GM18502 (cell line): ENCODE data around the gene CNTNAP2.

Source experiments
- ATAC-seq: cut with Tn5 transposase; IDR thresholded peaks from one replicate; pipeline ENCODE4 v1.9.1; 2021; ENCODE audit warnings: mild to moderate bottlenecking; ENCODE audit not compliant: unreplicated experiment, poor library complexity

The CNTNAP2 gene

DNA sequence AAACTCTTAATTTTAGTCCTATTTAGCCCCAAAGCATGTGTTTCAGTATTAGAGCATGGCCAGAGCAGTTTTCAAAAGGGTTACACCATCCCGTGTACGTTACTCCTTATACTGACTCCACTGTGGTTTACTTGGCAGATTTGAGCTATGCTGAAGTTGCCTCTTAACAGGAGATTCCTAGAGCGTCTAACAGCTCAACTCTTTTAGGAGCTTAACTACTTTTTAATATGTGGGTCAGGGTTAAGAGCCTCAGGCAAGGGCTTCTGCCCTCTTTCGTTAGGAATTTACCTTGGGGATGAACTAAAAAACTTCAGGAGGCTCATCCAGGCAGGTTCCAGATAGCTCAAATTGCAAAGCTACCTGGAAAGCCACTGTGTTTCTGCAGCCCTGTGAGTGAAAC lies 1799.2 kb downstream of the CNTNAP2 start:
- no peak for ATAC-seq

DNA sequence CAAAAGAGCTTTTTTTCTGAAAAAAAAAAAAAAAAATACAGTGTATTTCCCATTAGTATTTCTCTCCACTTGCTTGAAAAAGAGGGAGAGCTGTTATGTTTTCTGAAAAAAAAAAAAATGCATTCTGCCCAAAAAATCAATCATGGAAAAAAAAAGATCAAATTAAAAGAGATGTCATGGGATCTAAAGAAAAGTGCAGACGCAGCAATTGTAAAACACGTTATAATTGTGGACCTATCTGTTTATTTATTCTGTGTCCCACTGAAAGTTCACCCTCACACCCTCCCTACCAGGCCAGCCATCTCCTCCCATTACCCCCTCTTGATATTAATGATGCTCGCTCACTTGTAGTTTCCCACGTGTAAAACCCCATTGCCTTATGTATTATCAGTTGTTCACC lies 1800.0 kb downstream of the CNTNAP2 start:
- no peak for ATAC-seq

DNA sequence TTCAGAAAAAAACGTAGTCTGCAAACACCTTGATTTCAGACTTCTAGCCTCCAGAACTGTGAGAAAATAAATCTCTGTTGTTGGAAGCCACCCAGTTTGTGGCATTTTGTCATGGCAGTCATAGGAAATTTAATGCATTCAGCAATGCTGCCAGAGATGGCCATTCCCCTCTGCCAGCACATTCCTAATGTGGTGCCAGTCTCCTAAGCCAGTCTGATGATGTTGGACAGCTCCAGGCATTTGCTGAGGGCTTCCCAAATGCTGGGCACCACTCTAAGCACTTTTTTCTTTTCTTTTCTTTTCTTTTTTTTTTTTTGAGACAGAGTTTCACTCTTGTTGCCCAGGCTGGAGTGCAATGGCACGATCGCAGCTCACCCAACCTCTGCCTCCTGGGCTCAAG lies 1807.2 kb downstream of the CNTNAP2 start:
- no peak for ATAC-seq

DNA sequence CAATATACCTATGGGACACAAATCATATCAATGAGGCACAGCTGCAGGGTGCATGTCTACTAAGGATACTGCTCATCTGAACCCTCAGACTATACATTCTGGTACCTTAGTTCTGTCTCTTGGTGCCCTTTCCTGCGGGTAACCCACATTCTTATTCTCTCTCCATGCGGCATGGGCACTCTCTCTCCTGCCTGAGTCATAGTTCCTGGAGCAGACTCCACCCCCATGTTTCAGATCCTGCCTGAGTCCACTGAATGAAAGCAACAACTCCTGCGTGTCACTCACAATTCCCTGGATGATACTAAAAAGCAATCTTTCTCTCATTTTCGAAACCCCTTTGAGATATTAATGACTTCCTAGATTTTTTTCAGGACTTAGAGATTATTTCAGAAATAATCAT lies 1820.8 kb downstream of the CNTNAP2 start:
- no peak for ATAC-seq

DNA sequence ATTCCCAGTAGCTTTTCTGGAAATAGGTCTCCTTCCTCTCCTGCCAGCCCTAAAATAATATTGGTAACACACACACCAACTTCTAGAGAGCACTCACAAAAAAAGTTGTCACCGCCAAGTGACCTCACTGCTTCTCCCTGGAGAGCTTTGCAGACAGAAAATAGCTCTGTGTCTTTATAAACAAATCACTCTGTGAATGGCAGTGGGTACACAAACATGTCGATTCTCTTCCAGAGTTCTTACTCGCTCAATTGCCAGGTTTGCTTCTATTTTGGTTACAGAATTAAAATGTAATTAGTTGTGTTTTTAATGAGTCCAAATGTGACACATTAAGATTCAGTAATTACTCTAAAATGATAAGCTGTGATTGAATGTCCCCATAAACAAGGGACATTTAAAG lies 1824.8 kb downstream of the CNTNAP2 start:
- ATAC-seq, result no peak

DNA sequence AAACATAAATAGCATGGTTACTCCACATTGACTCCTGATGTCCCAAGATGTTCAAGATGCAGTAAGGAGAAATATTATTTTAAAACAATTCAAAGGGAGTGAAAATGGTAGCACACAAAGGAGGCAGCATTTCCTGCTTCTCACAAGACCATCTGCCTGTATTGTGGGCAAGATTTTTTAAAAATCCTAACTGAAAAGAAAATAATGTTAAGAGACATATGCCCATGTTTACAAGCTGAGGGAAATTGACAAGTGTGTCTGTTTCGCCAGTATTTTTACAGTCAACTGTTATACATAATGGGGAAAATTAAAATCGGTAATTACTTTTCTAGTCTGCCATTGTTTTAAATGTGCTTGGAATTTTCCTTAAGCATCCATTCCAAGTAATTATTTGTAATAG lies 1827.7 kb downstream of the CNTNAP2 start:
- no peak for ATAC-seq

DNA sequence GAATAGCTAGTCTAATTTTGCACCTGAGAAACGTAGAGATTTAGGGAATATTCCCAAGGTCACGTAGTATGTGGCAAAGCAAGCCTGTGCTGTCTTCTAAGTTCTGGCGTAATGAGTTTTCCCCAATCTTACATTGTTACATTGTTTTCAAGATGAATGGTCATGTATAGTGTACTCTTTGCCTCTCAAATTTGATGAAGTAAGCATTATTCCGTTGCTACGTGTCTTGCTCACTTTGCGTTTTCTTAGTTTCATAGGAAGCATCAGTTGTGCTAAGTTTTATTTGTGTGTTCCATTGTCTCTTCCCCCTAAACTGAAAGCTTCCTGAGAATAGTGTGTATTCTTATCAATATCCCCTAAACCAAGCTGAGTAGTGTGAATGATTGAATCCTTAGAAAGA lies 1836.3 kb downstream of the CNTNAP2 start:
- ATAC-seq, result no peak

DNA sequence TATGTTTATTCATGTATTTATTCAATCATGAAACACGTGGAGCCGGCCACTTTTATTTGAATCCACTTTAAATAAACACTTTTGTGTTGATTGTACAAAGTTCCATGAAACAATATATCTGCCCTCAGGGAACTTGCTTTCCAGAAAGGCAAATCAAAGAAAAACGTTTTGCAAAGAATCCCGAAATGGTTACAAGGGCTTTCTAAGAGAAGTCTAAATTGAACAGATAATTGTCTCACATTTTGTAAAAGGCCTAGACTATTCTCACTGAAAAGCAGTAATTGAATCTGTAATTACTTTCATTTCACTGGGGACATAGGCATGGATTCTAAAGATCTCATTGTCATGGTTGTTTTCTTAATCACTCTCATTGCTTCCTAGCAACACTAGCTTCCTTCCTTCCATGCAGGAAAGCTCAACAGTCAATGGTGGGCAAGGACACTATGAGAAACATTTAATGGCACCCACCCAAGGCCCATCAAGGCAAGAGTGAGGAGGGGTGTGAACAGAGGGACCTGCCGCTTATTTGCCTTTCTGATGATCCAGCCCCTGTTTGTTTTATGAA lies 1851.5 kb downstream of the CNTNAP2 start:
- no peak for ATAC-seq

DNA sequence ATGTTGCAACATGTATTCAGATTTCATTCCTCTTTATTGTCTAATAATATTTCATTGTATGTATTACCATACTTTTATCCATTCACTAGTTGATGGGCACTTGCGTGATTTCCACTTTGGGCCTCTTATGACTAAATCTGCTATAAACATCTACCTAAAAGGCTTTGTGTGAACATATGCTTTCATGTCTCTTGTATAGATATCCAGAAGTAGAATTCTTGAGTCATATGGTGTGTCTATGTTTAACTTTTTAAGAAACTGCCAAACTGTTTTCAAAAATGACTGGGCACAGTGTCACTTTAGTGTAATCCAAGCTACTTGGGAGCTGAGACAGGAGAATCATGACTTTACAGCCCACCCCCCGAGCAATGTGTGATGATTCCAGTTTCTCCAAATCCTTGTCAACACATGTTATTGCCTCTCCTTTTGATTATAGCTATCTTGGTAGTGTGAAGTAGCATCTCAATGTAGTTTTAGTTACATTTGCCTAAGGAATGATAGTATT lies 1855.1 kb downstream of the CNTNAP2 start:
- no peak for ATAC-seq

DNA sequence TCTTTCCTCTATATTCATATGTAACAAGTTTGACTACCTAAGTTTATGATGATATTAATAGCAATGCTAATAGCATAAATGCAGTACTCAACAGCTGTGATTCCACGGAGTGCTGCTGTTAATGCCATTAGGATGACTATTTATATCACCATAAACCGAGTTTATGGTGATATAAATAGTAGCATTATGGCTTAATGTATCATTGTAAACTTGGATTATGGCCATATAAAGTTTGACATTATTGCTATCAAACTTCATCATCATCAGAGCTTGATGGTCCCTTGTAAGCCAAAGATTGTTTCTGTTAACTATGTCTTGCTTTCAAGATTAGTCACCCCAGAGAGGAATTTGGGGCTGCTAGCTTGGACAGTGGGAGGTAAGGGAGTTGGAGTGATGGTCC lies 1861.6 kb downstream of the CNTNAP2 start:
- no peak for ATAC-seq

DNA sequence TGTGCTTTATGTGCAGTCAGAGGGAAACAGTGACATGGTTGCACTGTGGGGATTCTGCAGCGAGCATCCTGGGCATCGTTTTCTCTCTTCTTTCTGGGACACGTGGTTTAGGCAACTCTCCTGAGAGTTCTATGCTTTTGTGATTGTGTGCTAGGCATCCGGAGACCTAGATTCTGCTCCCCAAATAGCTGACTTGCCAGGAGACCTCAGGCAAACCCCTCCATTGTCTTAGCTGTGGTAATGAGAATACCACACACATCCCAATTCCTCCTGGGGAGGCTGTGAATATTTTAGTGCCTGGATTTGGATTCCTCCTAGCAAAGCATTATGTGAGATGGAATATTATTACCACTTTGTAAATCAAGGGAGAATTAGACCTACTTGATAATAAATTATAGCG lies 1862.0 kb downstream of the CNTNAP2 start:
- ATAC-seq, result no peak

DNA sequence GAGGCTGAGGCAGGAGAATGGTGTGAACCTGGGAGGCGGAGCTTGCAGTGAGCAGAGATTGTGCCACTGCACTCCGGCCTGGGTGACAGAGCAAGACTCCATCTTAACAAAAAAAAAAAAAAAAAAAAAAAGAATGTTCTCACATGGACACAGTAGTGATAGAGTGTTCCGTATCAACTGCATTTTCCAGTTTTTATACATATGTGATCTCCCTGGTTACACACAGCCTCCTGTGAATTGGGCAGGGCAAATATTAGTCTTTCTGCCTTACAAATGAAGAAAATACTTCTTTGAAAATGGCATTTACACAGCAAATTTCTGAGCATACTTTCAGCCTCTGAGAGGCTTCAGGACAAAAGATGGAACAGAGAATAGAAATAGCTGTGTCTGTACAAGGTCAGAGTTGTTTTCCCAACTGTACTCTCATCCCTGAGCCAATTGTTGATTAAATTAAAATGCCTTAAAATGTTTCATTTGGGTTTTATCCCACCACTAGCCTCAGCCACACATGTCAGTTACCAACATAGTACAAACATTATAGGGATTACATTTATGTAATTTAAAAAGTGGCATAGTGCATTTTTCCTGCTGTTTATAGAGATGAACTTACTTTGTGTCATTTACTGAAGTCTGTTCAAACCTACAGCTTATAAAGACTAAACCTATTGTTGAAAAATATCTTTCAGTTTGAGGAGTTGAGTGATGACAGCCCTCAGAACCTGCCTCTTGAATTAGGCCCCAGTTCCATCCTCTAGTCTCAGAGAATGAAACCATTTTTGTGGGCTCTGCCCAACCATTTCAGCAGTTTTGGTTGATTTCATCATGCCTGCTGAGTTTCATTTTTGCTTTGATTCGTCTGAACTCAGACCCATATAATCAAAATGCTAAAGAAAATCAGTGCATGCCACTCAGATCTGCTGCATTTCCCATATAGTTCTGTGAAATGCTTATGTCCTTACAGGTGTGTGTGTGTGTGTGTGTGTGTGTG lies 1864.5 kb downstream of the CNTNAP2 start:
- peak; percentile 94 for ATAC-seq

DNA sequence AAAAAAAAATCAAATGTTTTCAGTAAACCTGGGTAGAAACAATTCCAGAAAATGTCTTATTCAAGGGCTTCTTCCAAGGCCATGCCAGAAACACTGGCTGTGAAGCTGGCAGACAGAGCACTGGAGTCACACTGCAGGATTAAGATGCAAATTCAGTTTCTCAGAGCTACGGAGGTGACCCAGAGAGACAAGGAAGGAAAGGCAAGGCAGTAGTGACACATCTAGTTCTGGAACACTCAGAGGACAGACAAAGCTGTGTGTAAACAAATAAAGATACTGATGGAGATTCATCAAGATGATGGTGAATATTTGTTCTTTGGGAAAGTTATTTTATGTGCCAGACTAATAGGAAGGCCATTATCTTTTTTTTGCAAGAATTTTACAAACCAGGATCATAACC lies 1865.7 kb downstream of the CNTNAP2 start:
- no peak for ATAC-seq

DNA sequence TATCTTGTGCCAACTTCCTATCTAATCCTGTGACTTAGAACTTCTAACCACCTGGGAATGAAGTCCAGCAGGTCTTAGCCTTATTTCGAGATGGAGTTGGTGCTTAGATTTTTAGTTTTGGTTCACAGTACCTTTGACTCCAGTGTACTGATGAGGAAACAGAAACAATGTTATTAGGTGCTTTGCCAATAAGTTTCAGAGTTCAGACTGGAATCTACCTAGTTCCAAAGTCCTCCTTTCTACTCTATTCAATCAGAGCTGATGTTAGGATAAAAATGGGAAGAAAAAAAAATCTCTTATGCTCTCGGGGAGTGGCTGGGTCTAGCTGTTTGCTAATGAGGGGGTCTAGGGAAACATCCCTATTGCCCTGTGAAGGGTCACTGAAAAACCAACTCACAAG lies 1867.7 kb downstream of the CNTNAP2 start:
- ATAC-seq, result no peak

DNA sequence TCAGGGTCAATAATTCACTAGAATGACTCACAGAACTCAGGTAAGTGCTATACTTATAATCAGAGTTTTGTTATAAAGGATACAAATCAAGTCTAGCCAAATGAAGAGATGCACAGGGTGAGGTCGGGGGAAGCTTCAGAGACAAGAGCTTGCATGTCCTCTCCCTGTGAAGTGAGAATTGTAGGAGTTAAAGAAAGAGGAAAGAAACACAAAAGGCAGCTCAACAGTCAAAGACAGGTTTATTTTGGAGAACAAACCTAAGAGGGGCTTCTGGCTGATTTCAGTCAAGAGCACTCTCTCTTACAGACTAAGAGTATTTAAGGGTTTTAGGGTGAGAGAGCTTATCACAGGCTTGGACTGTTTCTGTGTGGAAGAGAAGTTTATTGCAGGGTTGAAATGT lies 1873.5 kb downstream of the CNTNAP2 start:
- ATAC-seq, result no peak

DNA sequence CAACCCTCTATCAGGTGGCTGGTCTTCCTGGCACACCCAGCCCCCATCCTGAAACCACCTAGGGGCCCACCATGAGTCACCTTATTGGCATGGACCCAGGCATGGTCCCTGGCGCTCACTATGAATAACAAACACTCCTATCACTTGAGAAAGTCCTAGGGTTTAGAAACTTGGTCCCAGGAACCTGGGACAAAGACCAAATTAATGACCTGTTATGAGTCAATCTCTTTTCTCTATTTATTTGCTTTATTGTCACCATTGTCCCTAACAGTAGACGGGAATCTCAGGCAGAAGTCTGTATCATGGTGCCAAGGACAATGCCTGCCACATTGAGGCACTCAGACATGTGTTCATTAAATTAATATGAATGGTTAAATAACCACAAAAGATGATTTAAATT lies 1874.3 kb downstream of the CNTNAP2 start:
- no peak for ATAC-seq

DNA sequence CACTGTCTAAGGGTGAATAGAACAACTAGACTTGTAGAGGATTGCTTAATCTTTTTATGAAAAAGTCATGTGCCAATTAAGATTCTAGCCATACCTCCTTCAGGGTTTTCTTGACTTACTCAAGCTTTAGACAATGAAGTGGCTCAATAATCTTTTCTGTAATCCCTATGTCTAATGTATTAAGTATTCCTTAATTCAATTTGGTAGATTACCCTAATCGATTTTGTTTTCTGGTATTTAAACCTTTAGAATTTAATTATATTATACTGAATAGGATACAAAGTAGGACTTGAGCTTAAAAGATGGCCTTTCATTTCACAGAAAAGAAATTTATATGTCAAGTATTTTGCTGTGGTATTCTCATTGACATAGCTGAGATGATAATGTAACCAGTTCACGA lies 1876.1 kb downstream of the CNTNAP2 start:
- no peak for ATAC-seq

DNA sequence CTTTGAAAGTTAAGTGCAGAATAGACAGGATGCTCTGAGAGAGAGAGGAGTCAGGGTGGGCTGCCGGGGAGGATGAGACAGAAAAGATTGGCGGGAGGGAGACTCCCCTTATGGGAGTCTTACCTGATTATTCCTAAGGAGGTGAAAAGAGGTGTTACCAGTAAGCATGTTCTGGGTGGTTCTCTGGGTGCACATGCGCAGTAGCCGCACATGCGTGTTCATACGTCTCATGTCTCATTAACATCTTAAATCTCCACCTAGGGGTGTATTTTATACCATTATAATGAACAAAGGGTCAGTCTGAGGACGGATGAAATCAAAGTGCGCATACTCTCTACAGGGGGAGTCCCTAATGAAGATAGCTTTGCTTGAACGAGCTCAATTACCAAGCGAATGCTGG lies 1881.0 kb downstream of the CNTNAP2 start:
- ATAC-seq, result no peak

DNA sequence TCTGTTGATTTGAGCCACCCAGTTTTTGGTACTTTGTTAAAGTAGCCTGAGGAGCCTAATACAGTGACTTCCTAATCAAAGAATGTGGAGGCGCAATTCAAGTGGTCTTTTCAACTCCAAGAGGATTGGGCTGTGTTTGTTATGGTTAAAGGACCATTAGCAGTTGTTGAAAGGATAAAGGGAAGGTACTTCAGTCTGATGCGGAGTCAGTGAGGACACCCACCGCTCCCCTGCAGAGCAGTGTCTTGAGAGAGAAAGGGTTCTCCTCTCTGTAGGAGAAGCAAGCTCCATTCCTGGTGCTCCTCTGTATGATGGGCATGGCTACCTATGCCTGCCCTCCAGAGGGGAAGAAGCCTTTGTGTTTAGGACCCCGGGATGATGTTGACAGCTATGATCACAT lies 1883.4 kb downstream of the CNTNAP2 start:
- ATAC-seq, result no peak

DNA sequence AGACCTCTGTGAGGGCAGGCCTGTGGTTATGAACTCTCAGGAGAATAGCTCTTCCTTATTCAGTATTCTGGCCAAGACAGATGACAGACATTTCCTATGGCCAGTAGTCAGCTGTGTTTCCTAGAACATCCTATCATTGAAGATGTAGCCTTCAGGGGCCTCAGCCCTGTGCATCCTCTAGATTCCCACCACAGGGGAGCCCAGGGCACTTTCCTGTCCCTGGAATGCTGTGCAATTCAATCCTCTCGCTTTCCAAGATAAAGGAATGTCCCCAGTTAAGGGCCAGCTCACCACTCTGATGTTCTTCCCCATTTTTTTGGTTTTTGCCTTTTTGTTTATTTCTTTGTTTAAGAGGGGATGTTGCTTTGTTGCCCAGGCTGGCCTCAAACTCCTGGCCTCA lies 1895.2 kb downstream of the CNTNAP2 start:
- ATAC-seq, result no peak

DNA sequence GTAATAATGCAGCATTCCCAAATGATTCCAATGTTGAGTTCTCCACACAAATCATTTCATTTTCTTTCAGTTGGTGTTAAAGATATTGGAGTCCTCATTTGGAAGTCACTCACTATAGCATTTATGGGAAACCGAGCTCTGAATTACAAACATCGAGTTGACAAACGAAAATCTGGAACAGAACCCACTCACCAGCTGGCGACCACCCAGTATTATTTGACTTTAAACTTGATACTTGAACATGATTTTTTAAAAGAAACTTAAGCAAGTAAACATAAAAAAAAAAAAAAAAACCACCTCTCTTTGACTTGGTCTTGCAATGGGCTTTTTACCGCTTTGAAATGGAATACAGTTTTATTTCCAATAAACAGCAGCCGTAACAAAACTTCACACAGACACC lies 1897.4 kb downstream of the CNTNAP2 start:
- no peak for ATAC-seq

DNA sequence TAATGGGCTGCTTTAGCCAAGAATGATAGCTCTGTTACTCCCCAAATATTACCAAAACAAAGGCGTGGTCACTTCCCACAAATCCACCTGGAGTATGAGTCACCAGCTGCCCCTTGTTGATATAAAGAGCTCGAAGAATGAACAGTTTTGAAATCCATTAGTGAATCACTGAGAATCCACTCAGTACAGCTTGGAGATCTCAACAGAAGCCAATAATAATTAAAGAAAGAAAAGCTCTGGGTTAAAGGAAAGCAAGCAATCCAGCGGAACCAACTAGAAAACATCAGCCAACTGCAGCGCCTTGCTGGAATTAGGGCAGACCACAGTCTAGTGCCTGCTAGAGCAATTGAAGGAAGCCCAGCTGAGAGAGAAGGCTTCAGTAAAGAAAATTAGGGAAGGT lies 1897.9 kb downstream of the CNTNAP2 start:
- no peak for ATAC-seq
